Epithelial cell of esophagus (primary cell): ENCODE results near the gene OR2G3.

Source experiments
- DNase-seq: peaks from one replicate; pipeline ENCODE4 v3.0.0; 2010; ENCODE audit warnings: low read depth
- H3K4me3 ChIP-seq: 2 replicates; pipeline ENCODE4 v1.5.1; 2011; ENCODE audit warnings: mild to moderate bottlenecking, low read length, control low read depth
- TF ChIP-seq, protein P1 (sequence below): IDR thresholded peaks from 2 replicates; pipeline ENCODE4 v1.5.1; 2011; ENCODE audit warnings: low read depth, mild to moderate bottlenecking, low read length, control low read depth, inconsistent platforms; ENCODE audit not compliant: insufficient read depth; ENCODE audit errors: missing control alignments

Gene OR2G3

DNA sequence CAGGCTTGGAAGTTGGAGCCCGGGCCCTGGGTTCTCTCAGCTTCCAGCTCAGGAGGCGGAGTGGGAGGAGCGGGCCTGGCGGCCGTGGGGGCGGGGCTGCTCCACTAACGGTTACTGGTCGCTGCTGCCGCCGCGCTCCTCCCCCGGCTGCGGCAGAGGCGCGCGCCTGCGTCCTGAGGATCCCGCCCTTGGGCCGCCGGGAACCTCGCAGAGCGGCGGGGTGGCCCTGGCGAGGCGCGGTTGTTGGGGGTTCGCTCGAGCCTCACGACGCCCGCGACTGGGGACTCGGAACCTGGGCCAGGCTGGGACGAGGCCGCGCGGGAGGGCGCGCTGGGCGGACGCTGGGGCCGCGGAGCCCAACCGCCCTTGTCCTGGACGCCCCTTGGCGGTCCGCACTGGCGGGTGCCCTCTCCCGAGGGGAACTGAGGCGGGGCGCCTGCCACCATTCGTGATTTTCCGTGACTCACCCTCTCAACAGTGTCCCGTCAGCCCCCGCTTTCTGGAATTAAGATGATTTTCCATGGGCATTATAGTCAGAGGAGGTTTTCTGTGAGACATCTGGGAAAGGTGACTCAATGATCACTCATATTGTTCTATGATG lies 34.1 kb downstream of the OR2G3 start:
- TF ChIP-seq, protein P1, sequence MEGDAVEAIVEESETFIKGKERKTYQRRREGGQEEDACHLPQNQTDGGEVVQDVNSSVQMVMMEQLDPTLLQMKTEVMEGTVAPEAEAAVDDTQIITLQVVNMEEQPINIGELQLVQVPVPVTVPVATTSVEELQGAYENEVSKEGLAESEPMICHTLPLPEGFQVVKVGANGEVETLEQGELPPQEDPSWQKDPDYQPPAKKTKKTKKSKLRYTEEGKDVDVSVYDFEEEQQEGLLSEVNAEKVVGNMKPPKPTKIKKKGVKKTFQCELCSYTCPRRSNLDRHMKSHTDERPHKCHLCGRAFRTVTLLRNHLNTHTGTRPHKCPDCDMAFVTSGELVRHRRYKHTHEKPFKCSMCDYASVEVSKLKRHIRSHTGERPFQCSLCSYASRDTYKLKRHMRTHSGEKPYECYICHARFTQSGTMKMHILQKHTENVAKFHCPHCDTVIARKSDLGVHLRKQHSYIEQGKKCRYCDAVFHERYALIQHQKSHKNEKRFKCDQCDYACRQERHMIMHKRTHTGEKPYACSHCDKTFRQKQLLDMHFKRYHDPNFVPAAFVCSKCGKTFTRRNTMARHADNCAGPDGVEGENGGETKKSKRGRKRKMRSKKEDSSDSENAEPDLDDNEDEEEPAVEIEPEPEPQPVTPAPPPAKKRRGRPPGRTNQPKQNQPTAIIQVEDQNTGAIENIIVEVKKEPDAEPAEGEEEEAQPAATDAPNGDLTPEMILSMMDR = no peak
- DNase-seq = peak; percentile 53
- peak overlapping the region; percentile 27 for H3K4me3 ChIP-seq

DNA sequence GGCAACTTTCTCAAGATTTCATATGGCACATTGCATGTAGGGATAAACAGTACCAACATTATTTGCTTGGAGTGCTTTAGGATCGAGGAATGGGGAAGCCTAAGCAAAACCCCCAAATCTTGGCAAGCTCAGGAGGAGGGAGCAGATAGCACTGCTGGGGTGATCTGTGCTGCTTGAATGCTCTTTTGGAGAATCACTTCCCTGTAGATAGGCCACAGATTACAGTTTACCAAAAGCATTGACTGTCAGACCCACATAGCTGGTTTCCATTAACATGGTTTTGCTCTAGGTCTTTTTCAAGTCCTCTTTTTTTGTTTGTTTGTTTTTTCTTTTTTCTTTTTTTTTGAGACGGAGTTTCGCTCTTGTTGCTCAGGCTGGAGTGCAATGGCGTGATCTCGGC lies 37.4 kb downstream of the OR2G3 start:
- DNase-seq = no peak
- no peak overlapping the region for H3K4me3 ChIP-seq
- TF ChIP-seq, protein P1 = no peak

DNA sequence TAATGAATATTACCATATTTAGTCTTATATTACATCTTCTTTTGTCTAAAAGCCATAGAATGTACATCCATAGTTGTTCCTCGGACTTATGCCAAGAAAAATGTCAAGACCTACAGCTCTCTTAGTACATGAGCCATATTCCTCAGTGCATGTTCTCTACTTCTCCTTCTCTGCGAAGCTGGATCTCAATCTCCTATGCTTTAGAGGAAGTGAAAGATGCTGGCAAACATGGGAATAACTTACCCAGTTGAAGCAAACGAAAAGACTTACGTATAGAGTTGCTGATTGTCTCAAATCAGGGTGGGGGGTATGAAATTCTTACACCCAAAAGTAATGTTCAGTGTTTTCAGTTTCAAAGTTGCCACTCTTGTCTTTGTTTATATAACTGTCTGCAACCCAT lies 41.5 kb downstream of the OR2G3 start:
- no peak overlapping the region for H3K4me3 ChIP-seq
- no peak for DNase-seq
- TF ChIP-seq, protein P1 = no peak

DNA sequence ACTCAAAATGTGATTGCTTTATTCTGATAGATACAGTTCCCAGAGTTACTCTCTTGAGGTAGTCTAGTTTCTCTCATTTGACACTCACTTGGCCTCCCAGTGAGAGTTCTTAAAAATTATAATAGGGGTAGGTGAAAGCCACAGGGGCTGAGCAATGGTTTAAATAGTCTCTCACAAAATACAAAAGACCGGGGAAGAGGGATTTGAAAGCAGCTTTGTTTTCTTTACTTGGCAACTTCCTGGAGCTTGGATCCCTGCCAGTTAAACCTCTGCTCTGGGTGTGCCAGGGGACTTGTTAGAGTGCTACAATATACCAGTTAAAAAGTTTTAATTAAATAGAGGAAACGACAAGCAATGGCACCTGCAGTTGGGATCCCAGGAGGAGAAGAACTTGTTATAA lies 42.5 kb downstream of the OR2G3 start:
- H3K4me3 ChIP-seq = no peak overlapping the region
- DNase-seq = no peak
- TF ChIP-seq, protein P1 = no peak

DNA sequence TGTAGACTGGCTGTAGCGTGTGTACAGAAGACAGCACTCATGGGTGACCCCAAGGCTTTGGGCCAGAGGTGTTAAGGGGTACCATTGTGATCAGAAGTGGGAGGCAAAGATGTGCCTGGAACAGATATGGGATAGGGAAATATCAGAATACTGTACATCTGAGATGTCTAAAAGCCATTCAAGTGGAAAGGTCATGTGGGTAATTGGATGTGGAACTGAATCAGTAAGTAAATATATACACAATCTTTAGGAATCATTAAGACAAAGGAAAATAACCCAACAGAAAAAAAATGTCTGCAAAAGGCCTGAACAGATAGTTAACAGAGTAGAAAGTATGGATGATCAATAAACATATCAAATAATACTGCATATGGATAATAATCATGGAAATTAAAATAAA lies 47.7 kb downstream of the OR2G3 start:
- TF ChIP-seq, protein P1 = no peak
- DNase-seq = no peak
- no peak overlapping the region for H3K4me3 ChIP-seq
